ENCODE measurements around the gene FADS1. TPM values are rescaled to one million over a fixed set of nuclear protein-coding genes. Genes with fewer than 3 reads are reported as not detected.

The FADS1 gene
- total RNA-seq, 4 donors from 2014 or later = 2.2 to 13.8 (median 3.7) TPM

GRCh38 chr11:61787928-61788491, 28.8 kb downstream of the FADS1 start:
- no peak overlapping the region for H3K4me3 ChIP-seq
- no peaks in the 10 kb centered on the region for H3K27me3 ChIP-seq
- no peaks in the 10 kb centered on the region for H3K9me3 ChIP-seq
- WGBS, 2 donors (ENCODE audit: low coverage in 1 of 2) = 40 to 56% methylated on average over 3 to 9 of the region's 9 CpGs
- H3K4me1 ChIP-seq = peaks cover 5 to 14% (median 11%) of the 10 kb centered on the region in 4 donors
- no peak overlapping the region for H3K27ac ChIP-seq
- peak in 3 of 5 experiments; percentile 28 to 48 (median 29) for TF ChIP-seq CTCF (IDR thresholded peaks at IDR 0.05)
- no peak for TF ChIP-seq POLR2A (IDR thresholded peaks at IDR 0.05)
- in situ Hi-C loops (cut with MboI; ENCODE audit: low pct_ligation_motif_present in 1 of 4, low pct_unique_long_range_greater_than_20kb in 1 of 4, low sequenced_read_pairs in 3 of 4) = loop anchor here in 2 of 4 donors (25.0 kb wide), 1 partner anchor 324 kb away; the partner anchor contains the start of gene INCENP (in 2 of the 2)
- intact Hi-C loops (cut with DNase I; ENCODE audit: low total_unique reads) = no loop called here
- peak; percentile 26 for DNase-seq
- H3K36me3 ChIP-seq = peaks cover 0 to 35% (median 5%) of the 10 kb centered on the region in 4 donors

GRCh38 chr11:61785837-61786402, 30.9 kb downstream of the FADS1 start:
- Histone ChIP-seq H3K27me3 (no peaks in the 10 kb centered on the region), H3K9me3 (no peaks in the 10 kb centered on the region), H3K27ac (no peak overlapping the region), H3K4me1 (peaks cover 0 to 3% (median under 1%) of the 10 kb centered on the region in 4 donors), H3K4me3 (no peak overlapping the region), H3K36me3 (peaks cover 0 to 35% (median 5%) of the 10 kb centered on the region in 4 donors)
- in situ Hi-C loops (cut with MboI; ENCODE audit: low pct_ligation_motif_present in 1 of 4, low pct_unique_long_range_greater_than_20kb in 1 of 4, low sequenced_read_pairs in 3 of 4) = loop anchor here in 2 of 4 donors (25.0 kb wide), 1 partner anchor 326 kb away; the partner anchor contains the start of gene INCENP (in 2 of the 2)
- intact Hi-C loops (cut with DNase I; ENCODE audit: low total_unique reads) = no loop called here
- WGBS, 2 donors (ENCODE audit: low coverage in 1 of 2) = 77 to 87% methylated on average over 3 to 11 of the region's 11 CpGs
- TF ChIP-seq POLR2A (IDR thresholded peaks at IDR 0.05) (no peak), CTCF (IDR thresholded peaks at IDR 0.05) (no peak), POLR2AphosphoS5 (IDR thresholded peaks at IDR 0.05) (no peak), EP300 (IDR thresholded peaks at IDR 0.05; ENCODE audit: low read depth) (no peak)
- DNase-seq = no peak

GRCh38 chr11:61784506-61784805, 32.3 kb downstream of the FADS1 start:
- intact Hi-C loops (cut with DNase I; ENCODE audit: low total_unique reads) (no loop called here), in situ Hi-C loops (cut with MboI; ENCODE audit: low pct_ligation_motif_present in 1 of 4, low pct_unique_long_range_greater_than_20kb in 1 of 4, low sequenced_read_pairs in 3 of 4) (loop anchor here in 2 of 4 donors (25.0 kb wide), 1 partner anchor 328 kb away; the partner anchor contains the start of gene INCENP (in 2 of the 2))
- no peak overlapping the region for H3K27ac ChIP-seq
- H3K9me3 ChIP-seq = no peaks in the 10 kb centered on the region
- WGBS, 2 donors (ENCODE audit: low coverage in 1 of 2) = 87% methylated on average over 7 of the region's 7 CpGs; no CpG with 5 or more reads in 1 of the 2 donors
- H3K27me3 ChIP-seq = no peaks in the 10 kb centered on the region
- H3K36me3 ChIP-seq = peaks cover 0 to 29% (median under 1%) of the 10 kb centered on the region in 4 donors
- no peaks in the 10 kb centered on the region for H3K4me1 ChIP-seq
- no peak for DNase-seq
- TF ChIP-seq POLR2A (IDR thresholded peaks at IDR 0.05) (no peak), EP300 (IDR thresholded peaks at IDR 0.05; ENCODE audit: low read depth) (no peak), CTCF (IDR thresholded peaks at IDR 0.05) (no peak), POLR2AphosphoS5 (IDR thresholded peaks at IDR 0.05) (no peak)
- no peak overlapping the region for H3K4me3 ChIP-seq

- TF ChIP-seq POLR2AphosphoS5 (IDR thresholded peaks at IDR 0.05) (no peak), POLR2A (IDR thresholded peaks at IDR 0.05) (no peak), CTCF (IDR thresholded peaks at IDR 0.05) (no peak)
- intact Hi-C loops (cut with DNase I; ENCODE audit: low total_unique reads) = no loop called here
- WGBS, 2 donors (ENCODE audit: low coverage in 1 of 2) = 77% methylated on average over 13 of the region's 13 CpGs; no CpG with 5 or more reads in 1 of the 2 donors
- in situ Hi-C loops (cut with MboI; ENCODE audit: low pct_ligation_motif_present in 1 of 4, low pct_unique_long_range_greater_than_20kb in 1 of 4, low sequenced_read_pairs in 3 of 4) = loop anchor here in 2 of 4 donors (25.0 kb wide), 1 partner anchor 328 kb away; the partner anchor contains the start of gene INCENP (in 2 of the 2)
- Histone ChIP-seq H3K27ac (no peak overlapping the region), H3K9me3 (no peaks in the 10 kb centered on the region), H3K27me3 (no peaks in the 10 kb centered on the region), H3K4me3 (no peak overlapping the region), H3K4me1 (no peaks in the 10 kb centered on the region), H3K36me3 (peaks cover 0 to 23% (median 0%) of the 10 kb centered on the region in 4 donors)
- no peak for DNase-seq
Observed at GRCh38 chr11:61783717-61784505, 32.9 kb downstream of the FADS1 start.
